ENCODE data around the gene SMIM10L2A.

Gene SMIM10L2A

GRCh38 chrX:135431886-135432285 lies 10.1 kb downstream of the SMIM10L2A start:
- TF ChIP-seq CTCF (IDR thresholded peaks at IDR 0.05; ENCODE audit: low read depth, low read length) = no peak
- DNase-seq (ENCODE audit: low read depth in 2 of 2) = no peak
- no peak overlapping the region for H3K4me3 ChIP-seq (replicated peaks in 1 of 2; ENCODE audit: low read depth in 2 of 2, low read length in 2 of 2)

- no peak overlapping the region for H3K4me3 ChIP-seq (replicated peaks in 1 of 2; ENCODE audit: low read depth in 2 of 2, low read length in 2 of 2)
- TF ChIP-seq CTCF (IDR thresholded peaks at IDR 0.05; ENCODE audit: low read depth, low read length) = no peak
These were observed 10.7 kb downstream of the SMIM10L2A start for GRCh38 chrX:135432453-135432852.

GRCh38 chrX:135432881-135433521 lies 11.3 kb downstream of the SMIM10L2A start:
- TF ChIP-seq CTCF (IDR thresholded peaks at IDR 0.05; ENCODE audit: low read depth, low read length) = no peak
- no peak overlapping the region for H3K4me3 ChIP-seq (replicated peaks in 1 of 2; ENCODE audit: low read depth in 2 of 2, low read length in 2 of 2)
- peak in 1 of 2 donors; percentile 5 for DNase-seq (ENCODE audit: low read depth in 2 of 2)

More at GRCh38 chrX:135432453-135432852, 10.7 kb downstream of the SMIM10L2A start:
- DNase-seq (ENCODE audit: low read depth in 2 of 2) = no peak

- no peak overlapping the region for H3K4me3 ChIP-seq (replicated peaks in 1 of 2; ENCODE audit: low read depth in 2 of 2, low read length in 2 of 2)
- TF ChIP-seq CTCF (IDR thresholded peaks at IDR 0.05; ENCODE audit: low read depth, low read length) = no peak
- DNase-seq (ENCODE audit: low read depth in 2 of 2) = no peak
These were observed 11.9 kb downstream of the SMIM10L2A start for GRCh38 chrX:135433531-135434257.

GRCh38 chrX:135434258-135435138 lies 12.8 kb downstream of the SMIM10L2A start:
- no peak for DNase-seq (ENCODE audit: low read depth in 2 of 2)
- no peak for TF ChIP-seq CTCF (IDR thresholded peaks at IDR 0.05; ENCODE audit: low read depth, low read length)
- no peak overlapping the region for H3K4me3 ChIP-seq (replicated peaks in 1 of 2; ENCODE audit: low read depth in 2 of 2, low read length in 2 of 2)

- DNase-seq (ENCODE audit: low read depth in 2 of 2) = no peak
- H3K4me3 ChIP-seq (replicated peaks in 1 of 2; ENCODE audit: low read depth in 2 of 2, low read length in 2 of 2) = no peak overlapping the region
- TF ChIP-seq CTCF (IDR thresholded peaks at IDR 0.05; ENCODE audit: low read depth, low read length) = no peak
These were observed 13.6 kb downstream of the SMIM10L2A start for GRCh38 chrX:135435139-135435922.

Data from cardiac fibroblast (primary cell).